Vagina (tissue), 2 donors: ENCODE results near the gene ZNF641. TPM values are rescaled to one million over a fixed set of nuclear protein-coding genes. Genes with fewer than 3 reads are reported as not detected.
"Not testable (repeated sequence)": the region's sequence is repeated elsewhere in the genome, so short reads cannot be mapped to it uniquely, and the experiment has no call there.

Experiments
- DNase-seq, 2 donors: peaks; one replicate each; pipeline ENCODE4 v3.0.0-alpha.2; 2017; ENCODE audit errors: extremely low spot score in 2 of 2
- H3K27ac ChIP-seq: fragments of 200-600 bp; sonication (generic); one replicate; pipeline ENCODE4 v1.5.1; 2019
- H3K27me3 ChIP-seq: fragments of 200-600 bp; sonication (generic); one replicate; pipeline ENCODE4 v1.5.1; 2019
- H3K36me3 ChIP-seq, 2 donors: fragments of 200-600 bp; sonication (generic); one replicate each; pipeline ENCODE4 v1.5.1; 2017 to 2019
- H3K4me1 ChIP-seq: fragments of 200-600 bp; sonication (generic); one replicate; pipeline ENCODE4 v1.5.1; 2019
- H3K4me3 ChIP-seq, 2 donors: fragments of 200-600 bp; sonication (generic); 1 replicate in 1 of 2; 2 replicates in 1 of 2; pipeline ENCODE4 v1.5.1; 2016 to 2019
- H3K9me3 ChIP-seq: fragments of 200-600 bp; sonication (generic); one replicate; pipeline ENCODE4 v1.5.1; 2019
- POLR2A ChIP-seq, 2 donors: fragments of 450-650 bp; IDR thresholded peaks; one replicate each; pipeline ENCODE4 v1.6.1; 2017; ENCODE audit warnings: antibody characterized with exemption in 2 of 2, mild to moderate bottlenecking in 2 of 2, moderate library complexity in 2 of 2
- POLR2AphosphoS5 ChIP-seq, 2 donors: sonication (generic); formaldehyde crosslinking; IDR thresholded peaks; one replicate each; pipeline ENCODE4 v1.9.0; 2017; ENCODE audit warnings: antibody characterized with exemption in 2 of 2, mild to moderate bottlenecking in 2 of 2, low read depth in 1 of 2; ENCODE audit not compliant: insufficient read depth in 1 of 2
- intact Hi-C: fragments of 100-400 bp; cut with DNase I; formaldehyde crosslinking; loops from one replicate; pipeline ENCODE4 v1.15.1; 2023
- total RNA-seq: library from RNA; depleted of rRNA; stranded (reverse); fragments of >200 nt; gene quantifications from one replicate; pipeline ENCODE4 v1.2.3, GENCODE V29; 2016
- TF ChIP-seq, protein P1 (sequence below), 3 experiments: fragments of 450-650 bp in 2 of 3; fragments of 200-600 bp in 1 of 3; sonication (generic) in 1 of 3; IDR thresholded peaks; one replicate each; pipeline ENCODE4 v1.5.1; 2017 to 2019; ENCODE audit warnings: antibody characterized with exemption in 3 of 3, mild to moderate bottlenecking in 2 of 3, moderate library complexity in 2 of 3

The ZNF641 gene
- total RNA-seq, 1 donor from 2014 or later = 15.5 TPM

- intact Hi-C loops = no loop called here
- Histone ChIP-seq H3K27me3 (no peaks in the 10 kb centered on the region), H3K27ac (no peak overlapping the region), H3K9me3 (no peaks in the 10 kb centered on the region), H3K4me3 (no peak overlapping the region), H3K4me1 (no peaks in the 10 kb centered on the region), H3K36me3 (no peaks in the 10 kb centered on the region)
- no peak for TF ChIP-seq POLR2A (IDR thresholded peaks at IDR 0.05)
- TF ChIP-seq, protein P1, sequence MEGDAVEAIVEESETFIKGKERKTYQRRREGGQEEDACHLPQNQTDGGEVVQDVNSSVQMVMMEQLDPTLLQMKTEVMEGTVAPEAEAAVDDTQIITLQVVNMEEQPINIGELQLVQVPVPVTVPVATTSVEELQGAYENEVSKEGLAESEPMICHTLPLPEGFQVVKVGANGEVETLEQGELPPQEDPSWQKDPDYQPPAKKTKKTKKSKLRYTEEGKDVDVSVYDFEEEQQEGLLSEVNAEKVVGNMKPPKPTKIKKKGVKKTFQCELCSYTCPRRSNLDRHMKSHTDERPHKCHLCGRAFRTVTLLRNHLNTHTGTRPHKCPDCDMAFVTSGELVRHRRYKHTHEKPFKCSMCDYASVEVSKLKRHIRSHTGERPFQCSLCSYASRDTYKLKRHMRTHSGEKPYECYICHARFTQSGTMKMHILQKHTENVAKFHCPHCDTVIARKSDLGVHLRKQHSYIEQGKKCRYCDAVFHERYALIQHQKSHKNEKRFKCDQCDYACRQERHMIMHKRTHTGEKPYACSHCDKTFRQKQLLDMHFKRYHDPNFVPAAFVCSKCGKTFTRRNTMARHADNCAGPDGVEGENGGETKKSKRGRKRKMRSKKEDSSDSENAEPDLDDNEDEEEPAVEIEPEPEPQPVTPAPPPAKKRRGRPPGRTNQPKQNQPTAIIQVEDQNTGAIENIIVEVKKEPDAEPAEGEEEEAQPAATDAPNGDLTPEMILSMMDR (IDR thresholded peaks at IDR 0.05) = no peak
- TF ChIP-seq POLR2AphosphoS5 (IDR thresholded peaks at IDR 0.05; ENCODE audit: insufficient read depth in 1 of 2, low read depth in 1 of 2) = no peak
- no peak for DNase-seq
Measured at GRCh38 chr12:48334808-48335207, 15.9 kb downstream of the ZNF641 start.

- H3K9me3 ChIP-seq = not testable (repeated sequence)
Measured at GRCh38 chr12:48333680-48334079, 17.0 kb downstream of the ZNF641 start.

GRCh38 chr12:48331399-48331798 is 19.3 kb downstream of the ZNF641 start:
- TF ChIP-seq, protein P1 (IDR thresholded peaks at IDR 0.05) = no peak
- TF ChIP-seq POLR2A (IDR thresholded peaks at IDR 0.05) = no peak
- no peak for TF ChIP-seq POLR2AphosphoS5 (IDR thresholded peaks at IDR 0.05; ENCODE audit: insufficient read depth in 1 of 2, low read depth in 1 of 2)
- no peak overlapping the region for H3K4me3 ChIP-seq
- intact Hi-C loops = no loop called here
- no peak for DNase-seq
- H3K27ac ChIP-seq = no peak overlapping the region
- H3K4me1 ChIP-seq = no peaks in the 10 kb centered on the region
- H3K27me3 ChIP-seq = no peaks in the 10 kb centered on the region
- no peaks in the 10 kb centered on the region for H3K36me3 ChIP-seq
- H3K9me3 ChIP-seq = no peaks in the 10 kb centered on the region

More at GRCh38 chr12:48333680-48334079, 17.0 kb downstream of the ZNF641 start:
- H3K36me3 ChIP-seq, H3K27ac ChIP-seq, H3K27me3 ChIP-seq, intact Hi-C loops, H3K4me3 ChIP-seq, H3K4me1 ChIP-seq, DNase-seq: not testable (repeated sequence)

DNA sequence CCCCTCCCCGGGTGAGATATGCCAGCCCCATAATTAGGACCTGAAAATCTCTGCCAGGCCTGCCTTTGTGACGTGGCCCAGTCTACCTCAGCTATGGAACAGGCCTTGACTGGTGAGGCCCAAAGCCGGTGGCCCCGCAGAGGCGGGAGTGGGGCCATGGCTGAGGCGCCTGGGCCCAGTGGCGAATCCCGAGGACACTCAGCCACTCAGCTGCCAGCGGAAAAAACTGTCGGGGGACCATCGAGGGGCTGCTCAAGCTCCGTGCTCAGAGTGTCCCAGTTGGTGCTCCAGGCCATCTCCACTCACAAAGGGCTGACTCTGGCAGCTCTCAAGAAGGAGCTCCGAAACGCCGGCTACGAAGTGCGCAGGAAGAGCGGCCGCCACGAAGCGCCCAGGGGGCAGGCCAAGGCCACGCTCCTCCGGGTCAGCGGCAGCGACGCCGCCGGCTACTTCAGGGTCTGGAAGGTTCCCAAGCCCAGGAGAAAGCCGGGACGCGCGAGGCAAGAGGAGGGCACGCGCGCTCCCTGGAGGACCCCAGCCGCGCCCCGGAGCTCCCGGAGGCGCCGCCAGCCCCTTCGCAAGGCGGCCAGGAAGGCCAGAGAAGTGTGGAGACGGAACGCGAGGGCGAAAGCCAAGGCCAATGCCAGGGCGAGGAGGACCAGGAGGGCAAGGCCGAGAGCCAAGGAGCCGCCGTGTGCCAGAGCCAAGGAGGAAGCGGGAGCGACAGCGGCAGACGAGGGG is 21.4 kb downstream of the ZNF641 start:
- Histone ChIP-seq H3K36me3 (no peaks in the 10 kb centered on the region), H3K27me3 (no peaks in the 10 kb centered on the region), H3K4me1 (no peaks in the 10 kb centered on the region), H3K9me3 (no peaks in the 10 kb centered on the region), H3K27ac (no peak overlapping the region), H3K4me3 (no peak overlapping the region)
- intact Hi-C loops = no loop called here
- TF ChIP-seq POLR2AphosphoS5 (IDR thresholded peaks at IDR 0.05; ENCODE audit: insufficient read depth in 1 of 2, low read depth in 1 of 2) (no peak), POLR2A (IDR thresholded peaks at IDR 0.05) (no peak)
- TF ChIP-seq, protein P1 (IDR thresholded peaks at IDR 0.05) = no peak
- no peak for DNase-seq

GRCh38 chr12:48316491-48316890 is 34.2 kb downstream of the ZNF641 start:
- Histone ChIP-seq H3K36me3 (no peaks in the 10 kb centered on the region), H3K27me3 (no peaks in the 10 kb centered on the region), H3K27ac (no peak overlapping the region), H3K9me3 (no peaks in the 10 kb centered on the region), H3K4me1 (no peaks in the 10 kb centered on the region), H3K4me3 (no peak overlapping the region)
- intact Hi-C loops = no loop called here
- TF ChIP-seq POLR2A (IDR thresholded peaks at IDR 0.05) = no peak
- TF ChIP-seq POLR2AphosphoS5 (IDR thresholded peaks at IDR 0.05; ENCODE audit: insufficient read depth in 1 of 2, low read depth in 1 of 2) = no peak
- TF ChIP-seq, protein P1 (IDR thresholded peaks at IDR 0.05) = no peak
- DNase-seq = no peak
